K562 (cell line): ENCODE measurements around the gene GATA2.
A peak's percentile ranks its signal among the peaks of the same experiment; 100 is the strongest.

Source experiments
- GABPB1 ChIP-seq: sonication (generic); formaldehyde crosslinking; IDR thresholded peaks from 2 replicates; pipeline ENCODE4 v1.8.0; 2022; ENCODE audit warnings: mild to moderate bottlenecking, missing genetic modification reagents
- HDAC6 ChIP-seq: IDR thresholded peaks from 2 replicates; pipeline ENCODE4 v1.6.1; 2012; ENCODE audit warnings: low read depth, mild to moderate bottlenecking, control low read depth, inconsistent platforms, low read length, moderate library complexity
- NR1H2 ChIP-seq: sonication (generic); formaldehyde crosslinking; IDR thresholded peaks from 2 replicates; pipeline ENCODE4 v1.4.0; 2020; ENCODE audit warnings: mild to moderate bottlenecking, missing genetic modification reagents
- PHF8 ChIP-seq: fragments of 200-600 bp; sonication (generic); IDR thresholded peaks from 2 replicates; pipeline ENCODE4 v1.6.1; 2012; ENCODE audit warnings: mixed run types, mild to moderate bottlenecking, inconsistent platforms, low read length, moderate library complexity, borderline replicate concordance
- POLR2AphosphoS5 ChIP-seq: IDR thresholded peaks from 2 replicates; pipeline ENCODE4 v1.6.1; 2011; ENCODE audit warnings: mild to moderate bottlenecking, low read depth, low read length, moderate library complexity; ENCODE audit not compliant: control insufficient read depth, insufficient read depth
- RBM22 ChIP-seq: fragments of 200-400 bp; formaldehyde crosslinking; IDR thresholded peaks from 2 replicates; pipeline ENCODE4 v1.6.1; 2018; ENCODE audit warnings: low read length, low read depth; ENCODE audit not compliant: poor library complexity, severe bottlenecking
- SIN3A ChIP-seq, 2 experiments: fragments of 150-350 bp in 1 of 2; IDR thresholded peaks; 2 replicates each; pipeline ENCODE4 v1.6.1; 2011 to 2016; ENCODE audit warnings: borderline replicate concordance in 2 of 2, low read depth in 2 of 2, low read length in 2 of 2, mild to moderate bottlenecking in 2 of 2, moderate library complexity in 2 of 2; ENCODE audit not compliant: control insufficient read depth in 1 of 2
- SMARCE1 ChIP-seq: fragments of 450-650 bp; IDR thresholded peaks from 2 replicates; pipeline ENCODE4 v1.7.1; 2016; ENCODE audit warnings: mild to moderate bottlenecking
- THRB ChIP-seq: fragments of 450-650 bp; formaldehyde crosslinking; conservative IDR thresholded peaks from 2 replicates; pipeline ENCODE4 v1.4.0; 2022; ENCODE audit warnings: mild to moderate bottlenecking, missing genetic modification characterization

GRCh38 chr3:128484404-128485281 is 8.4 kb downstream of the GATA2 start:
- no peak for TF ChIP-seq HDAC6
- TF ChIP-seq PHF8, result no peak
- no peak for TF ChIP-seq THRB (CRISPR knock-in tag)
- TF ChIP-seq RBM22, result no peak
- no peak for TF ChIP-seq SMARCE1
- no peak for TF ChIP-seq POLR2AphosphoS5
- 0 out of 4 replicates have a peak, but pooled peaks of 1 of the 2 experiments have one; percentile 48 for TF ChIP-seq SIN3A (IDR thresholded peaks at IDR 0.05; ENCODE audit: borderline replicate concordance in 2 of 2, control insufficient read depth in 1 of 2, low read depth in 2 of 2, low read length in 2 of 2)
- no peak for TF ChIP-seq GABPB1 (CRISPR knock-in tag)
- no peak for TF ChIP-seq NR1H2 (CRISPR knock-in tag)
